Measurements from ENCODE around the gene HEYL. TPM values are rescaled to one million over a fixed set of nuclear protein-coding genes. Genes with fewer than 3 reads are reported as not detected.
A peak's percentile ranks its signal among the peaks of the same experiment; 100 is the strongest.

The HEYL gene
- total and polyA plus RNA-seq, 9 of the 15 experiments (the other 6 are each of a cell fraction or from before 2014, with no cell fraction given): 0.13 to 0.89 (median 0.25) TPM

GRCh38 chr1:39655578-39656268 is 16.3 kb upstream of the HEYL start (continued):
- TF ChIP-seq GMEB1 (CRISPR knock-in tag; IDR thresholded peaks at IDR 0.05) (no peak), TEAD1 (CRISPR knock-in tag; IDR thresholded peaks at IDR 0.05) (0 out of 4 replicates have a peak, but pooled peaks of 1 of the 2 experiments have one; percentile 45), ILF3 (IDR thresholded peaks at IDR 0.05; ENCODE audit: borderline replicate concordance) (no peak), HNRNPLL (IDR thresholded peaks at IDR 0.05; ENCODE audit: low read depth, low read length, poor library complexity, severe bottlenecking) (no peak), THRA (IDR thresholded peaks at IDR 0.05) (peak; percentile 76), HINFP (tag; conservative IDR thresholded peaks at IDR 0.05; ENCODE audit: low read depth) (0 out of 2 replicates have a peak, but pooled peaks have one; percentile 42)

Measured in K562 (cell line).